Neutrophil (primary cell): ENCODE results near the gene LITAF.

Experiments
- H3K27ac ChIP-seq: fragments of 200-600 bp; sonication (generic); 2 replicates; pipeline ENCODE4 v1.5.1; 2016; ENCODE audit warnings: mild to moderate bottlenecking, moderate library complexity
- H3K27me3 ChIP-seq: fragments of 200-600 bp; sonication (generic); 2 replicates; pipeline ENCODE4 v1.6.0; 2016; ENCODE audit warnings: mild to moderate bottlenecking
- H3K36me3 ChIP-seq: fragments of 200-600 bp; sonication (generic); 2 replicates; pipeline ENCODE4 v1.5.1; 2017
- H3K4me1 ChIP-seq, 2 experiments: fragments of 200-600 bp in 1 of 2; sonication (generic) in 1 of 2; 1 replicate in 1 of 2; 2 replicates in 1 of 2; pipeline versions ENCODE4 v1.5.1 to v1.6.1; 2013 to 2016; ENCODE audit warnings: low read depth in 1 of 2, low read length in 1 of 2, mild to moderate bottlenecking in 1 of 2, moderate library complexity in 1 of 2; ENCODE audit not compliant: control insufficient read depth in 1 of 2, insufficient read depth in 1 of 2
- H3K4me3 ChIP-seq, 2 experiments: fragments of 200-600 bp in 1 of 2; sonication (generic) in 1 of 2; 1 replicate in 1 of 2; 2 replicates in 1 of 2; pipeline ENCODE4 v1.5.1; 2013 to 2016; ENCODE audit warnings: low read depth in 1 of 2, low read length in 1 of 2, mild to moderate bottlenecking in 1 of 2, moderate library complexity in 1 of 2
- H3K9me3 ChIP-seq: fragments of 200-600 bp; sonication (generic); 2 replicates; pipeline ENCODE4 v1.5.1; 2016
- CTCF ChIP-seq: fragments of 200-600 bp; sonication (generic); IDR thresholded peaks from 2 replicates; pipeline ENCODE4 v1.5.1; 2016; ENCODE audit warnings: antibody characterized with exemption

The LITAF gene

GRCh38 chr16:11619327-11619851 is 32.7 kb upstream of the LITAF start:
- H3K27me3 ChIP-seq, result no peaks in the 10 kb centered on the region
- TF ChIP-seq CTCF, result peak; percentile 15
- H3K4me1 ChIP-seq, result peaks cover 65 to 66% of the 10 kb centered on the region in 2 experiments
- peak overlapping the region; percentile 86 for H3K27ac ChIP-seq
- H3K9me3 ChIP-seq, result no peaks in the 10 kb centered on the region
- H3K36me3 ChIP-seq, result no peaks in the 10 kb centered on the region
- no peak overlapping the region for H3K4me3 ChIP-seq

GRCh38 chr16:11618107-11618717 is 31.5 kb upstream of the LITAF start:
- no peaks in the 10 kb centered on the region for H3K36me3 ChIP-seq
- TF ChIP-seq CTCF, result no peak

GRCh38 chr16:11615748-11616447 is 29.2 kb upstream of the LITAF start:
- Histone ChIP-seq H3K27ac (peak overlapping the region; percentile 99), H3K4me3 (no peak overlapping the region), H3K27me3 (no peaks in the 10 kb centered on the region), H3K36me3 (no peaks in the 10 kb centered on the region), H3K9me3 (no peaks in the 10 kb centered on the region), H3K4me1 (peaks cover 70% of the 10 kb centered on the region in 2 experiments)
- TF ChIP-seq CTCF, result no peak

More at GRCh38 chr16:11618107-11618717, 31.5 kb upstream of the LITAF start:
- Histone ChIP-seq H3K27ac (peak overlapping the region; percentile 86), H3K27me3 (no peaks in the 10 kb centered on the region), H3K4me1 (peaks cover 65 to 66% of the 10 kb centered on the region in 2 experiments), H3K4me3 (no peak overlapping the region), H3K9me3 (no peaks in the 10 kb centered on the region)

- H3K4me3 ChIP-seq, result peak overlapping the region in 1 of 2 experiments; percentile 53
- peak overlapping the region; percentile 99 for H3K27ac ChIP-seq
- H3K9me3 ChIP-seq, result no peaks in the 10 kb centered on the region
- TF ChIP-seq CTCF, result no peak
- no peaks in the 10 kb centered on the region for H3K27me3 ChIP-seq
- no peaks in the 10 kb centered on the region for H3K36me3 ChIP-seq
- H3K4me1 ChIP-seq, result peaks cover 73 to 80% of the 10 kb centered on the region in 2 experiments
These were observed 28.0 kb upstream of the LITAF start for GRCh38 chr16:11614587-11615175.

- H3K9me3 ChIP-seq, result no peaks in the 10 kb centered on the region
- no peaks in the 10 kb centered on the region for H3K36me3 ChIP-seq
- H3K27me3 ChIP-seq, result no peaks in the 10 kb centered on the region
- H3K4me1 ChIP-seq, result peaks cover 73 to 80% of the 10 kb centered on the region in 2 experiments
- peak overlapping the region; percentile 99 for H3K27ac ChIP-seq
- H3K4me3 ChIP-seq, result peak overlapping the region; percentile 31 to 53
- TF ChIP-seq CTCF, result peak; percentile 34
These were observed 26.9 kb upstream of the LITAF start for GRCh38 chr16:11613381-11614303.
